Stomach (tissue), 4 donors: Measurements from ENCODE around the gene ALG2.

Source experiments
- POLR2A ChIP-seq, 4 donors: fragments of 450-650 bp; IDR thresholded peaks; one replicate each; pipeline ENCODE4 v1.6.1; 2016; ENCODE audit warnings: antibody characterized with exemption in 4 of 4, control low read depth in 2 of 4, mild to moderate bottlenecking in 1 of 4, moderate library complexity in 1 of 4
- TF ChIP-seq, protein P1 (sequence below), 7 experiments: fragments of 450-650 bp in 4 of 7; fragments of 200-600 bp in 3 of 7; sonication (generic) in 3 of 7; IDR thresholded peaks; one replicate each; pipeline ENCODE4 v1.5.1; 2016 to 2019; ENCODE audit warnings: antibody characterized with exemption in 7 of 7, control low read depth in 2 of 7, mild to moderate bottlenecking in 1 of 7

DNA sequence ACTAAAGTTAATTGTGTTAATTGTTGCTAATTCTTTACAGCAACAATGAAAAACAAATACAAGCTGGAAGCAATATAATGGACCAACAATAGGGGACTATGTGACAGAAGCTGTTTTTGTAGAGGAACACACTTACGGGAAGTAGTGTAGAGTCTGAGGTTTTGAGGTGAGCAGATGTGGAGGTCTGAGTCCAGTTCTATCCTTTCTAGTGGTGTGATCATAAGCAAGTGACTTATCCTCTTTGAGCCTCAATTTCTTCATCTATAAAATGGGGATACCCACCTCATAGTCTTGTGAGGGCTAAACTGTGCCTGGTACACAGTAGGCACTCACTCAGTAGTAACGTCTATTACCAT is 28.3 kb downstream of the ALG2 start:
- TF ChIP-seq, protein P1, sequence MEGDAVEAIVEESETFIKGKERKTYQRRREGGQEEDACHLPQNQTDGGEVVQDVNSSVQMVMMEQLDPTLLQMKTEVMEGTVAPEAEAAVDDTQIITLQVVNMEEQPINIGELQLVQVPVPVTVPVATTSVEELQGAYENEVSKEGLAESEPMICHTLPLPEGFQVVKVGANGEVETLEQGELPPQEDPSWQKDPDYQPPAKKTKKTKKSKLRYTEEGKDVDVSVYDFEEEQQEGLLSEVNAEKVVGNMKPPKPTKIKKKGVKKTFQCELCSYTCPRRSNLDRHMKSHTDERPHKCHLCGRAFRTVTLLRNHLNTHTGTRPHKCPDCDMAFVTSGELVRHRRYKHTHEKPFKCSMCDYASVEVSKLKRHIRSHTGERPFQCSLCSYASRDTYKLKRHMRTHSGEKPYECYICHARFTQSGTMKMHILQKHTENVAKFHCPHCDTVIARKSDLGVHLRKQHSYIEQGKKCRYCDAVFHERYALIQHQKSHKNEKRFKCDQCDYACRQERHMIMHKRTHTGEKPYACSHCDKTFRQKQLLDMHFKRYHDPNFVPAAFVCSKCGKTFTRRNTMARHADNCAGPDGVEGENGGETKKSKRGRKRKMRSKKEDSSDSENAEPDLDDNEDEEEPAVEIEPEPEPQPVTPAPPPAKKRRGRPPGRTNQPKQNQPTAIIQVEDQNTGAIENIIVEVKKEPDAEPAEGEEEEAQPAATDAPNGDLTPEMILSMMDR (IDR thresholded peaks at IDR 0.05), result no peak
- TF ChIP-seq POLR2A (IDR thresholded peaks at IDR 0.05), result no peak
